Smooth muscle cell (in vitro differentiated cells): ENCODE results near the gene LCNL1. TPM values are rescaled to one million over a fixed set of nuclear protein-coding genes. Genes with fewer than 3 reads are reported as not detected.
A peak's percentile ranks its signal among the peaks of the same experiment; 100 is the strongest.

ENCODE experiments used
- DNase-seq: peaks from one replicate; lab custom pipeline; 2025; ENCODE audit not compliant: unreplicated experiment; lab: John Stamatoyannopoulos, UW
- H2AFZ ChIP-seq: fragments of 200-600 bp; sonication (generic); 2 replicates; pipeline ENCODE4 v1.6.0; 2016; ENCODE audit warnings: antibody characterized with exemption, low read depth, mild to moderate bottlenecking
- H3F3A ChIP-seq: fragments of 200-600 bp; sonication (generic); 2 replicates; pipeline ENCODE4 v1.6.0; 2017; ENCODE audit warnings: antibody characterized with exemption, low read depth
- H3K27ac ChIP-seq: fragments of 200-600 bp; sonication (generic); 2 replicates; pipeline ENCODE4 v1.5.1; 2016; ENCODE audit warnings: low read depth, mild to moderate bottlenecking
- H3K27me3 ChIP-seq: fragments of 200-600 bp; sonication (generic); 2 replicates; pipeline ENCODE4 v1.6.1; 2016; ENCODE audit warnings: low read depth, mild to moderate bottlenecking
- H3K36me3 ChIP-seq: fragments of 200-600 bp; sonication (generic); 2 replicates; pipeline ENCODE4 v1.5.1; 2016; ENCODE audit warnings: low read depth
- H3K4me1 ChIP-seq: fragments of 200-600 bp; sonication (generic); 2 replicates; pipeline ENCODE4 v1.5.1; 2016; ENCODE audit warnings: low read depth
- H3K4me2 ChIP-seq: fragments of 200-600 bp; sonication (generic); 2 replicates; pipeline ENCODE4 v1.6.0; 2016; ENCODE audit warnings: mild to moderate bottlenecking
- H3K4me3 ChIP-seq: fragments of 200-600 bp; sonication (generic); 2 replicates; pipeline ENCODE4 v1.5.1; 2016; ENCODE audit warnings: mild to moderate bottlenecking
- H3K79me2 ChIP-seq: fragments of 200-600 bp; sonication (generic); 2 replicates; pipeline ENCODE4 v1.6.0; 2016; ENCODE audit warnings: low read depth, mild to moderate bottlenecking
- H3K9ac ChIP-seq: fragments of 200-600 bp; sonication (generic); 2 replicates; pipeline ENCODE4 v1.6.0; 2016; ENCODE audit warnings: low read depth
- H3K9me3 ChIP-seq: fragments of 200-600 bp; sonication (generic); replicated peaks from 2 replicates; pipeline ENCODE4 v1.5.1; 2016; ENCODE audit warnings: low read depth
- H4K20me1 ChIP-seq: fragments of 200-600 bp; sonication (generic); 2 replicates; pipeline ENCODE4 v1.6.0; 2016; ENCODE audit warnings: low read depth
- WGBS: methylation state at CpG from one replicate; pipeline ENCODE4 v1.1.7; 2016; ENCODE audit warnings: low lambda C conversion rate; 5-methylcytosine and 5-hydroxymethylcytosine counted together
- polyA plus RNA-seq: library from polyadenylated mRNA; unstranded; fragments of >200 nt; fragmentation: Nextera tagmentation; extraction: Ambion mirVana; gene quantifications from 2 replicates; pipeline ENCODE4 v1.2.1, GENCODE V29; 2016
- total RNA-seq: library from RNA; depleted of rRNA; stranded (reverse); fragments of >200 nt; gene quantifications from 2 replicates; pipeline ENCODE4 v1.2.3, GENCODE V29; 2014
- TF ChIP-seq, protein P1 (sequence below): fragments of 200-600 bp; sonication (generic); IDR thresholded peaks from 2 replicates; pipeline ENCODE4 v1.5.1; 2017; ENCODE audit warnings: borderline replicate concordance, mild to moderate bottlenecking, antibody characterized with exemption; ENCODE audit not compliant: insufficient read depth, poor library complexity, severe bottlenecking

The LCNL1 gene
- total and polyA plus RNA-seq, 2 experiments from 2014 or later: 0.89 to 1.1 TPM

DNA sequence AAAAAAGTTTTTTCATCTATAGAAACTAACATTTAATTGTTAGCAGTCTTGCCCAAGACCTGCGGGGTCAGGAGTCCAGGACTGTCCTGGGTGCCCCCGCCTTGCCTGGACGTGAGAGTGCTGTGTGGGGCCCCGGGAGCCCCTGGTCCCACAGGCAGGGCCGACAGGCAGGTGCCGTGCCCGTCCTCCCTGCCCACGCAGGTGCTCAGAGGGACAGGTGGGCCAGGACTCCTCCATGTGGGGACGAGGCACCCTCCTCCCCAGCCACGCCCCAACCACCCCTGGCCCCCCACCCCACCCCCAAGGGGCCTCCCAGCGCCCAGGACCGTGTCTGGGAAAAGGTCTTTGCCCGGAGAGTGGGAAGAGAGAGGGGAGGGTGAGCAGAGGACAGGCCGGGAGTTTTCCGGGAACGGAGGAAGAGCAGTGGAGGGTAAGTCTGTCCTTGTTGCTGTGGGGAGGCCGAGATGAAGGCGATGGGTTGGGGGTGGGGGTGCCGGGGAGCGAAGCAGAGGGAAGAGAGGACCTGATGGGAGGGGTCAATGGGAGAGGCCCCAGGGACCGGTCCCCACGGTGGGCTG is 33.5 kb upstream of the LCNL1 start:
- H3K27me3 ChIP-seq: no peaks in the 10 kb centered on the region
- no peak overlapping the region for H3K9ac ChIP-seq
- TF ChIP-seq, protein P1, sequence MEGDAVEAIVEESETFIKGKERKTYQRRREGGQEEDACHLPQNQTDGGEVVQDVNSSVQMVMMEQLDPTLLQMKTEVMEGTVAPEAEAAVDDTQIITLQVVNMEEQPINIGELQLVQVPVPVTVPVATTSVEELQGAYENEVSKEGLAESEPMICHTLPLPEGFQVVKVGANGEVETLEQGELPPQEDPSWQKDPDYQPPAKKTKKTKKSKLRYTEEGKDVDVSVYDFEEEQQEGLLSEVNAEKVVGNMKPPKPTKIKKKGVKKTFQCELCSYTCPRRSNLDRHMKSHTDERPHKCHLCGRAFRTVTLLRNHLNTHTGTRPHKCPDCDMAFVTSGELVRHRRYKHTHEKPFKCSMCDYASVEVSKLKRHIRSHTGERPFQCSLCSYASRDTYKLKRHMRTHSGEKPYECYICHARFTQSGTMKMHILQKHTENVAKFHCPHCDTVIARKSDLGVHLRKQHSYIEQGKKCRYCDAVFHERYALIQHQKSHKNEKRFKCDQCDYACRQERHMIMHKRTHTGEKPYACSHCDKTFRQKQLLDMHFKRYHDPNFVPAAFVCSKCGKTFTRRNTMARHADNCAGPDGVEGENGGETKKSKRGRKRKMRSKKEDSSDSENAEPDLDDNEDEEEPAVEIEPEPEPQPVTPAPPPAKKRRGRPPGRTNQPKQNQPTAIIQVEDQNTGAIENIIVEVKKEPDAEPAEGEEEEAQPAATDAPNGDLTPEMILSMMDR: no peak
- WGBS: 38% methylated on average over 16 of the region's 22 CpGs
- H3F3A ChIP-seq: no peaks in the 10 kb centered on the region
- H3K4me3 ChIP-seq: peak overlapping the region; percentile 47
- no peaks in the 10 kb centered on the region for H4K20me1 ChIP-seq
- no peak for DNase-seq
- no peaks in the 10 kb centered on the region for H3K9me3 ChIP-seq
- H3K36me3 ChIP-seq: no peaks in the 10 kb centered on the region
- no peak overlapping the region for H2AFZ ChIP-seq
- H3K4me1 ChIP-seq: peaks cover 6% of the 10 kb centered on the region
- no peaks in the 10 kb centered on the region for H3K79me2 ChIP-seq
- H3K4me2 ChIP-seq: peak overlapping the region; percentile 85
- H3K27ac ChIP-seq: no peak overlapping the region

DNA sequence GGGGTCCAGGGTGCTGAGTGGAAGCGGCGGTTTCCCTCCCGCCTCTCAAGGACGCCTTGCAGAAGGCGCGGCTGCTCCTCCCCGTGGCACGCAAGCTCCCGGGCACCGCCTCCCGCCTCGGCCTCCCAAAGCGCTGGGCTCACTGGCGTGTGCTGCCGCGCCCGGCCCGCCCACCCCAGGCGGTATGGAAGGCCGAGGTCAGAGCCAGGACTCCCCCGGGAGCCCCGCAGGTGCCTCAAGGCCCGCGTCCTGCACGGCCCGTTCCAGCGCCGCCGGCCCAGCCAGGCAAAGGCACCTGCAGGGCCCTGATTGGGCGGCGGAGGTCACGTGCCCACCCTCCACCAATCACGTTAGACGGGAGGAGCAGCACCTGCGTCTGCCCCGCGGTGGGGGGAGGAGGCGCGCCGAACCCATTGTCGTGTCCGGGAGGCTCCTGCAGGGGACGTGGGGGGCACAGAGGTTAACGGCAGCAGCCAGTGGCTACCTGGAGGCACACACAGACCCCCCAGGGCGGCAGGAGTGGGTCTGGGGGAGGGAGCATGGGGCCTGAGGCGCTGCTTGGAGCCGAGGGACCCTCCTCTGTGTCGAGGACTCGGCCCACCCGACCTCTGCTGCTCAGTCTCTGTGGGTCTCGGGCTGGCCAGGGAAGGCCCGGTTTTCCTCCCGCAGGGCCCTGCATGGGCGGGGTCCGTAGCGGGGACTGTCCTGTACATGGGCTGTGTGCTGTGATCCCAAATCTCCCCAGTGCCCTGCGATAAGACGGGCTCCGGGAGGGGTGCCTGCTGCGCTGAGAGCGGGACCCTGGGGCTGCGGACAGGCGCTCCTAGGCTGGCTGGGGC is 32.8 kb upstream of the LCNL1 start:
- Histone ChIP-seq H3K9ac (no peak overlapping the region), H3K36me3 (no peaks in the 10 kb centered on the region), H3F3A (no peaks in the 10 kb centered on the region), H2AFZ (no peak overlapping the region), H3K79me2 (no peaks in the 10 kb centered on the region), H4K20me1 (no peaks in the 10 kb centered on the region), H3K4me2 (peak overlapping the region; percentile 85), H3K9me3 (no peaks in the 10 kb centered on the region), H3K27ac (no peak overlapping the region), H3K4me1 (peaks cover 6% of the 10 kb centered on the region), H3K27me3 (no peaks in the 10 kb centered on the region), H3K4me3 (peak overlapping the region; percentile 47)
- TF ChIP-seq, protein P1: no peak
- peak; percentile 79 for DNase-seq
- 11% methylated on average over 42 of the region's 63 CpGs for WGBS

GRCh38 chr9:136950656-136951276 is 32.0 kb upstream of the LCNL1 start:
- Histone ChIP-seq H3K9me3 (no peaks in the 10 kb centered on the region), H3K27me3 (no peaks in the 10 kb centered on the region), H3F3A (no peaks in the 10 kb centered on the region), H3K79me2 (no peaks in the 10 kb centered on the region), H3K4me2 (peak overlapping the region; percentile 85), H2AFZ (no peak overlapping the region), H4K20me1 (no peaks in the 10 kb centered on the region), H3K4me3 (peak overlapping the region; percentile 47), H3K9ac (no peak overlapping the region), H3K36me3 (no peaks in the 10 kb centered on the region), H3K4me1 (peaks cover 6% of the 10 kb centered on the region), H3K27ac (no peak overlapping the region)
- TF ChIP-seq, protein P1: no peak
- 66% methylated on average over 8 of the region's 9 CpGs for WGBS
- DNase-seq: no peak
